SKM-1 treated with dmso at 0.1 percent for 144 hours (cell line): ENCODE data around the gene SUN1.
"Not testable (repeated sequence)": the region's sequence is repeated elsewhere in the genome, so short reads cannot be mapped to it uniquely, and the experiment has no call there.

Experiments used
- DNase-seq: peaks from one replicate; lab custom pipeline; 2025; ENCODE audit not compliant: unreplicated experiment; lab: John Stamatoyannopoulos, UW

The SUN1 gene

GRCh38 chr7:916291-916941, 84.1 kb downstream of the SUN1 start:
- no peak for DNase-seq

GRCh38 chr7:917255-918117, 85.2 kb downstream of the SUN1 start:
- DNase-seq = no peak

GRCh38 chr7:918118-918425, 85.8 kb downstream of the SUN1 start:
- DNase-seq = no peak

- no peak for DNase-seq
Observed at GRCh38 chr7:918441-919113, 86.3 kb downstream of the SUN1 start.

GRCh38 chr7:919114-919442, 86.8 kb downstream of the SUN1 start:
- DNase-seq = no peak

DNA sequence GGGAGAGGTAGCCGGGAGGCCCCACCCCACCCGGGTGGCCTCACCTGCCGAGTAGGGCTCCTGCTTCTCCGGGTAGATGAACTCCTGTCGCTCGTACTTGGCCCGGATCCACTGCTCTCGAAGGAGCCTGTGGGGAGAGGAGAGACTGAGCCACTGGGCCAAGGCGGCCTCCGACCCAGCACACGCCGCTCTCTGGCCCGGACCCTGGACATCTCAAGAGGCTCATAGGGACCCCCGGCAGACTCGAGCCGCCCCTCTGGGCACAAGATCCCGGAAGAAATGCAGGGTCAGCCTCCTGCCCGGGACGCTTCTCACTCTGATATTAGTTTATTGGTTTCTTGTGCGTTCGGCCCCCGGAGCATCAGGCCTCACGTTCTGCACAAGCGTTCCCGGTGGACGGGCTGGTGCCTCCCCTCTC, 87.7 kb downstream of the SUN1 start:
- DNase-seq = no peak

DNA sequence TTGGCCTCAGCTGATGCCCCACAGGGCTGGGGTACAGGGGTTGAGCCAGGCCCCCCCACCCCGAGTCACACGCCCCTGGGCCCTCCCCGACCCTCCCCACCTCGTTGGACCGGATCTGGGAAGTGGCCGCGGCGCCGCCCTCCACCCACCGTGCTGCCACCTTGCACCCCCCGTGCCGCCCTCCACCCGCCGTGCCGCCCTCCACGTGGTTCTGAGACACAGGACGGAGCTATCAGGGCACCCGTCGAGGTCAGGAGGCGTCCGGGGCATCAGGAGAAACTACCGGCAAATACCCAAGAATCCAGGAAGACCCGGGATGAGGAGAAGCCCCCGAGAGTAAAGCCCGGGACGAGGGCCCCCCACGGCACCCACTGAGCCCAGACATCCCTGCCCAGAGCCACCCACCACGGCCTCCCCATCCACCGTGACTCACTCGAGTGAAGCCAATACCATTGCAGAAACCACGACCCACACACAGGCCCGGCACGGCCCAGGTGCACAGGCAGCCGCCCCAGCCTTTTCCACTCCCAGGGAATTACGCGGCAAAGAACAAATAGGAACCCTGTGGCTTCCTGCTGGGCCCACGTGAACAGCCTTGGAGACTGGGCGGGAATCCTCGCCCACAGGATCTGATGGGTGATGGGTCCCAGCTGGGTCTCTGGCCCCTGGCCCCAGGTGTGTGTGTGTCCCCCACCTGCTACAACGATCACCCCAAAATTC, 88.2 kb downstream of the SUN1 start:
- no peak for DNase-seq

GRCh38 chr7:921071-921461, 88.8 kb downstream of the SUN1 start:
- no peak for DNase-seq

DNA sequence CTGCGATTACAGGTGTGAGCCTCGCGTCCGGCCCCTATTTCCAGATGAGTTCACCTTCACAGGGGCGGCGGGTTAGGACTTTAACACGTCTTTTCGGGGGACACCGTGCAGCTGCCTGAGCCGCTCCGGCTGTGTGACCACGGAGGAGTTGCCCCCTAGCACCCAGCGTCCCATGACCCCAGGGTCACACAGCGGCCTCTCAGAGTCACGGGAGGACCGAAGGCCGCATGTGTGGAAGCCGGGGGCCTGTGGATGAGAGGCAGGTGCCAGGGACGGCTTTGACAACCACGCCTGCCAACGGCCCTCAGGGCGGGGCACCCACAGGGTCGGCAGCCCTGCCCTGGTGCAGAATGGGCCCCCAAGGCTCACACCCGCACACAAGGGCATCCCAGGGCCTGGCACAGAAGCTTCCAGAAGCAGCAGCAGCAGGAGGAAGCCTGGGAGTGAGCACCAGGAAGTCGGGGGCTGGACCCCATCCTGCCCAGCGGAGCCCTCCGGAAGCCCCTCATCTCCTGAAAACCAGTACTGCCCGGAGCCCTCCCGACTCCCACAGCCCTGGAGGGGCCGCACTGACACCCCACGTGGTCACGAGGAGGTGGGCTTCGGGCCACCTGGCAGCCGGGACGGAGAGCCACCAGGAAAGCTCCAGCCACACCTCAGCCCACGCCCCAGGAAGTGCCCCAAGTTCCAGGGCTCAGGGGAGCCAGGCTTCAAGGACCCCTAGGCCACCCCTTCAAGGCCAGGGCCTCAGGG, 89.5 kb downstream of the SUN1 start:
- no peak for DNase-seq

GRCh38 chr7:922334-923107, 90.2 kb downstream of the SUN1 start:
- DNase-seq = no peak

- DNase-seq = peak; percentile 96
Observed at GRCh38 chr7:923108-924041, 91.1 kb downstream of the SUN1 start.

GRCh38 chr7:924042-924441, 91.8 kb downstream of the SUN1 start:
- not testable (repeated sequence) for DNase-seq
